ENCODE results near the gene DHX8. TPM values are rescaled to one million over a fixed set of nuclear protein-coding genes. Genes with fewer than 3 reads are reported as not detected.
"Not testable (repeated sequence)": the region's sequence is repeated elsewhere in the genome, so short reads cannot be mapped to it uniquely, and the experiment has no call there.

DHX8 gene
- total RNA-seq, 1 experiment from 2014 or later = 54.1 TPM

DNA sequence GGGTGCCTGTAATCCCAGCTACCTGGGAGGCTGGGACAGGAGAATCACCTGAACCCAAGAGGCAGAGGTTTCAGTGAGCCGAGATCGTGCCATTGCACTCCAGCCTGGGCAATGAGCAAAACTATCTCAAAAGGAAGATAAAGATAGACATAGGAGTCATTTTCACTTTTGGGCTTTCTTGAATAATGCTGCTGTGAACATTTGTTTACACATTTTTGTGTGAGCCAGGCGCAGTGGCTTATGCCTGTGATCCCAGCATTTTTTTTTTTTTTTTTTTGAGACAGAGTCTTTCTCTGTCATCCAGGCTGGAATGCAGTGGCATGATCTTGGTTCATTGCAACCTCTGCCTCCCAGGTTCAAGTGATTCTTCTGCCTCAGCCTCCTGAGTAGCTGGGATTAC, 27.4 kb downstream of the DHX8 start:
- not testable (repeated sequence) for H4K20me1 ChIP-seq (ENCODE audit: control insufficient read depth, insufficient read depth, insufficient read length); H3K4me1 ChIP-seq (ENCODE audit: insufficient read depth, low read length); H3K4me3 Mint-ChIP-seq; H2BK20ac ChIP-seq (ENCODE audit: low read depth, low read length, poor library complexity, severe bottlenecking); H2BK5ac ChIP-seq (ENCODE audit: insufficient read length, low read length); H2BK15ac ChIP-seq (ENCODE audit: low read depth, low read length); H4K8ac ChIP-seq (replicated peaks; ENCODE audit: insufficient read length, low read depth, low read length); H3K9me3 ChIP-seq (ENCODE audit: control insufficient read depth, low read depth, low read length); H3K9me3 Mint-ChIP-seq; H2AK5ac ChIP-seq (ENCODE audit: insufficient read length, low read length); H3K14ac ChIP-seq (ENCODE audit: insufficient read depth, low read length); H3K4me1 Mint-ChIP-seq; H3K27me3 Mint-ChIP-seq (ENCODE audit: low read depth); H3K23ac ChIP-seq (ENCODE audit: insufficient read length, low read depth, low read length); H3K56ac ChIP-seq (ENCODE audit: insufficient read length, low read depth, low read length); H3K4ac ChIP-seq (ENCODE audit: low read depth, low read length); H2BK120ac ChIP-seq (ENCODE audit: low read depth, low read length, poor library complexity, severe bottlenecking); H4K5ac ChIP-seq (ENCODE audit: insufficient read length, low read depth, low read length); H3K79me1 ChIP-seq (ENCODE audit: insufficient read depth, low read depth, low read length, poor library complexity, severe bottlenecking); H3K9ac ChIP-seq (ENCODE audit: extremely low read depth, insufficient read length, low read length); H3K79me2 ChIP-seq (ENCODE audit: insufficient read depth, low read length); H3K4me2 ChIP-seq (ENCODE audit: insufficient read depth, insufficient read length, low read length); H3K27ac Mint-ChIP-seq; H2BK12ac ChIP-seq (ENCODE audit: insufficient read length, low read depth, low read length); DNase-seq; H3K27me3 ChIP-seq (ENCODE audit: insufficient read depth, low read length); H3K18ac ChIP-seq (ENCODE audit: insufficient read length, low read depth, low read length); H3K27ac ChIP-seq (ENCODE audit: insufficient read length, low read depth, low read length); H3K23me2 ChIP-seq (ENCODE audit: insufficient read length, low read depth, low read length, poor library complexity, severe bottlenecking); H4K91ac ChIP-seq (ENCODE audit: insufficient read length, low read depth, low read length); H3T11ph ChIP-seq (ENCODE audit: low read length); H2AFZ ChIP-seq (ENCODE audit: low read length)
- peaks cover 29 to 75% (median 68%) of the 10 kb centered on the region in 3 experiments for H3K36me3 Mint-ChIP-seq (ENCODE audit: insufficient read depth in 1 of 3, low read depth in 3 of 3)
- no CpG with 5 or more reads among the region's 3 CpGs for WGBS (ENCODE audit: extremely low coverage, insufficient read length, low lambda C conversion rate)

Measured in H9 (cell line).